22Rv1 (cell line): ENCODE data around the gene SMOC2.
"Not testable (repeated sequence)": the region's sequence is repeated elsewhere in the genome, so short reads cannot be mapped to it uniquely, and the experiment has no call there.

ENCODE experiments used
- H3K27ac ChIP-seq: fragments of 450-650 bp; 2 replicates; pipeline ENCODE4 v1.5.1; 2017
- CTCF ChIP-seq: fragments of 450-650 bp; IDR thresholded peaks from 2 replicates; pipeline ENCODE4 v1.5.1; 2017; ENCODE audit warnings: mild to moderate bottlenecking
- ZFX ChIP-seq: fragments of 450-650 bp; IDR thresholded peaks from 2 replicates; pipeline ENCODE4 v1.6.1; 2017; ENCODE audit warnings: antibody characterized with exemption, borderline replicate concordance

SMOC2 gene

GRCh38 chr6:168671028-168671862, 230.3 kb downstream of the SMOC2 start:
- TF ChIP-seq ZFX = no peak
- TF ChIP-seq CTCF = no peak
- no peak overlapping the region for H3K27ac ChIP-seq

DNA sequence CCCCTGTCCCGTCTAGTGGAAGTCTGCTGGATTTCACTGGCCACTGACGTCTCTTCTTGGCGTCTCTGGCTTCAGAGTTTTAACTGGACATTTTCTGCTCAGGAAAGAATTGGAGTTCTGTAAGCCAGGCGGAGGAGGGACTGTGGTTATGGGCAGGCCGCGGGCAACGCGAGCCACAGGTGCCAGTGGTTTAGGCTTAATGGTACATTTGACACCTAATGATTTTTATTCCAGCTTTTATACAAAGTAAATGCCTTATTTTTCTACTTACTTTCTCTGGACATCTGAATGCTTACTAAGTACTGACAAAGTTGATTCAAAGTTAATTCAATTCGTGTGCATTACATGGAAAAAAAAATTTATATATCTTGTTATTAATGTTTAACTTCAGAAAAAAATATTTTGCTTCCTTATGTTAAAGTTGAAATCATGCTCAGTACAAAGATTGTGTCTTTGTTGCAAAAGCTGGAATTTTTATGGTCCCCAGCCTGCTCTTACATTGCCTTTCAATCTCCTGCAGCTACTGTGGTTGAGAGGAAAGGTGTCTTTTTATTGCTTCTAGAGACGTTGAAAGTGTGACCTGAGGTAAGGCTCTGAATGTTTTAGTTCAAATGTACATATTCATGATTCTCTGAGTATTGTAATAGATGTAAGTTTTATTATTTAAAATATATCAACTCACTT, 231.0 kb downstream of the SMOC2 start:
- TF ChIP-seq ZFX (no peak), CTCF (no peak)
- H3K27ac ChIP-seq = no peak overlapping the region

DNA sequence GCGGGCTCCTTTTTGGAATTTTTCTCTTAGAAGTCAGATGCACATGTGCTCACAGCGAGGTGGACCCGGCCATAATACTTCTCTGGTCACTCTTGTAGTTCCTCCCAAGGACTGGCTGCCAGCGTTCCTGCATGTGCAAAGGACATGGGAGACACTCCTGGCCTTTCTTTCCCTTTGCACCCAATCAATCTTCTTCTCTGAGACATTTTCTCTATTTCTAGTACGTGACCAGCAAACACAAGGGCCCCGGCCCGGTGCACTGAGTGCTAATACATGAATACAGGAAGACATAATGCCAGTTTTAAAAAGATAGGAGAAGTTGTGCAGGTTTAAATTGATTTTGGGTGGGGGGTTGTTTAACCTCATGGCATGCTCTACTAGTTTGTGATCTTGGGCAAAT, 233.6 kb downstream of the SMOC2 start:
- no peak overlapping the region for H3K27ac ChIP-seq
- TF ChIP-seq ZFX = no peak
- no peak for TF ChIP-seq CTCF

- no peak overlapping the region for H3K27ac ChIP-seq
- TF ChIP-seq ZFX (no peak), CTCF (no peak)
These were observed 234.4 kb downstream of the SMOC2 start for GRCh38 chr6:168675375-168675774.

DNA sequence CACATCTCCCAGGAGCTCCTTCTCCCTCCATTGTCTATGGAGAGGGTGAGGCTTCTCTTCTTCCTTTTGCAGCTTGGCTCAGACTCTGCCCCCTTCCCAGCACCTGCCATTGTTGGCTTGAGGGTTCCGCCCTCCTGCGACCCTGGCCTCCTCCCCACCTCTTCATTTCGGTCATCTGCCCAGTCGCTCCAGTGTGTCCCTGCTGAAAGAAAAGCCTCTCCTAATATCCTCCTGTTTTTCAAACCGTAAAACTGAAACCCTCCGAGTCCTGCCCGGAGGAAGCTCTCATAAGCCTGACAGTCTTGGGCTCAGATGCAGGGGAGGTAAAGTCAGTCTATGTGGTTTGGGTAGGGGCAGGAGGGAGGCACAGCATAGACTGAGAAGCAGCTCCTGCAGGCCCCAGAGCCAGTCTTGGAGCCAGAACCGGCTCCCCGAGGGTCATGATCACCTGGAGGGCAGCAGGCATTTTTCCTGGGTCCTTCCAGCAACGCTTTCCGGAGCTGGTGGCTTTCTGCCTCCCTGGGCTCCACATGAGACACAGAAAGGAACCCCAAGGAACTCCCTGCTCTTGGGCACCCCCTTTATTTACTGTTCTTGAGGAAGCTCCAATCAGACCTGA, 235.1 kb downstream of the SMOC2 start:
- no peak for TF ChIP-seq CTCF
- TF ChIP-seq ZFX = no peak
- no peak overlapping the region for H3K27ac ChIP-seq

DNA sequence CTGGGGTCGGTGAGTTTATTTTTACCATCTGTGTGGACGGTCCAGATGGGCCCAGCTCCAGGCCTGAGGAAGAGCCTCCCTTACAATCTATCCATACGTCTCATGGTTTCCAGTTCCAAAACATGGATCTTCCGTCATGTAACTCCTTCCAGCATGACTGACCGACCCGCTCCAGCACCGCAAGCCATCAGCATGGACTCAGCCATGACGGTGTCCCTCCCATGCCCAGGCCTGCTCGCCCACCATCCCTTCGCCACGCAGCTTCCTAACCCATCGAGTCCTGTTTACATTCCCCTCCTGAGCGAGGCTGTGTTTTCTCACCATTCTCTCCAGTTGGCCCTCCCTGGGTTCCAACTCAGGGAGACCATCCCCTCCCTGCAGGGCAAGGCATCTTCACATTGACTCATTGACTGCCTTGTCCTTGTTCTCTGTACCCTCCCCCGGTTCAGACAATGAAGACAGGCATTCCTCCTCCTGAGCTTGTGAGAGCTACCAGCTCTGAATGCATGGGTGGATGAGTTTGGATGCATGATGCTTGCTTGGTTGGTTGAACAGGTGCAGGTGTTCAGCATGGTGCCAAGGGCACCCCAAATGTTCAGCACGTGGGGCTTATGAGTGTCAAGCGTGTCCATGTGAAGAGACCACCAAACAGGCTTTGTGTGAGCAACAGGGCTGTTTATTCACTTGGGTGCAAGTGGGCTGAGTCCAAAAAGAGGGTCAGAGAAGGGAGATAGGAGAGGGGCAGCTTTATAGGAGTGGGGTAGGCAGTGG, 235.8 kb downstream of the SMOC2 start:
- no peak overlapping the region for H3K27ac ChIP-seq
- TF ChIP-seq CTCF (no peak), ZFX (no peak)

DNA sequence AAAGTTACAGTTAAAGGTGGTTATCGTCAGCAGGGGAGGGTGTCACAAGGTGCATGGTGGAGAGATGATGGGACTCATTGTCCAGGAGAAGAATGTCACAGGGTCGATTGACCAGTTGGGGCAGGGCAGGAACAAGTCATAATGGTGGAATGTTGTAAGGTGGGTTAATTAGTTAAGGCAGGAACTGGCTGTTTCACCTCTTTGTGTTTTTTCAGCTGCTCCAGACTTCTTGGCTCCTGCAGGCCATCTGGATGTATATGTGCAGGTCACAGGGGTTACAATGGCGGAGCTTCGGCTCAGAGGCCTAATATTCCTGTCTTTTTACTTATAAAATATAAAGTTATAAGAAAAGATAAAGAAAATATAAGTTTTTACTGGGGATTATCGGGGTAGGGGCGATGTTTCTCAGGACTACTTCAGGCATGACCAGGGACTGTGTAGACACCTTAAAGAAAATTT, 236.4 kb downstream of the SMOC2 start:
- H3K27ac ChIP-seq = not testable (repeated sequence)
